Fibroblast of pulmonary artery (primary cell): ENCODE results near the gene PTPN13.
A peak's percentile ranks its signal among the peaks of the same experiment; 100 is the strongest.

Experiments used
- DNase-seq: peaks from one replicate; pipeline ENCODE4 v3.0.0-alpha.2; 2010; ENCODE audit warnings: low read depth
- H3K4me3 ChIP-seq: replicated peaks from 2 replicates; pipeline ENCODE4 v1.5.1; 2011; ENCODE audit warnings: low read depth, mild to moderate bottlenecking, control low read depth, low read length, moderate library complexity
- TF ChIP-seq, protein P1 (sequence below): IDR thresholded peaks from 2 replicates; pipeline ENCODE4 v1.5.1; 2011; ENCODE audit warnings: mild to moderate bottlenecking, control low read depth, low read length, inconsistent platforms; ENCODE audit errors: missing control alignments

The PTPN13 gene

GRCh38 chr4:86818211-86818610 is 224.1 kb downstream of the PTPN13 start:
- H3K4me3 ChIP-seq = no peak overlapping the region
- DNase-seq = peak; percentile 23
- TF ChIP-seq, protein P1, sequence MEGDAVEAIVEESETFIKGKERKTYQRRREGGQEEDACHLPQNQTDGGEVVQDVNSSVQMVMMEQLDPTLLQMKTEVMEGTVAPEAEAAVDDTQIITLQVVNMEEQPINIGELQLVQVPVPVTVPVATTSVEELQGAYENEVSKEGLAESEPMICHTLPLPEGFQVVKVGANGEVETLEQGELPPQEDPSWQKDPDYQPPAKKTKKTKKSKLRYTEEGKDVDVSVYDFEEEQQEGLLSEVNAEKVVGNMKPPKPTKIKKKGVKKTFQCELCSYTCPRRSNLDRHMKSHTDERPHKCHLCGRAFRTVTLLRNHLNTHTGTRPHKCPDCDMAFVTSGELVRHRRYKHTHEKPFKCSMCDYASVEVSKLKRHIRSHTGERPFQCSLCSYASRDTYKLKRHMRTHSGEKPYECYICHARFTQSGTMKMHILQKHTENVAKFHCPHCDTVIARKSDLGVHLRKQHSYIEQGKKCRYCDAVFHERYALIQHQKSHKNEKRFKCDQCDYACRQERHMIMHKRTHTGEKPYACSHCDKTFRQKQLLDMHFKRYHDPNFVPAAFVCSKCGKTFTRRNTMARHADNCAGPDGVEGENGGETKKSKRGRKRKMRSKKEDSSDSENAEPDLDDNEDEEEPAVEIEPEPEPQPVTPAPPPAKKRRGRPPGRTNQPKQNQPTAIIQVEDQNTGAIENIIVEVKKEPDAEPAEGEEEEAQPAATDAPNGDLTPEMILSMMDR = no peak

GRCh38 chr4:86818841-86819240 is 224.7 kb downstream of the PTPN13 start:
- no peak for DNase-seq
- H3K4me3 ChIP-seq = no peak overlapping the region
- TF ChIP-seq, protein P1 = no peak

- TF ChIP-seq, protein P1 = no peak
- DNase-seq = no peak
- no peak overlapping the region for H3K4me3 ChIP-seq
Observed at GRCh38 chr4:86819561-86819960, 225.4 kb downstream of the PTPN13 start.

DNA sequence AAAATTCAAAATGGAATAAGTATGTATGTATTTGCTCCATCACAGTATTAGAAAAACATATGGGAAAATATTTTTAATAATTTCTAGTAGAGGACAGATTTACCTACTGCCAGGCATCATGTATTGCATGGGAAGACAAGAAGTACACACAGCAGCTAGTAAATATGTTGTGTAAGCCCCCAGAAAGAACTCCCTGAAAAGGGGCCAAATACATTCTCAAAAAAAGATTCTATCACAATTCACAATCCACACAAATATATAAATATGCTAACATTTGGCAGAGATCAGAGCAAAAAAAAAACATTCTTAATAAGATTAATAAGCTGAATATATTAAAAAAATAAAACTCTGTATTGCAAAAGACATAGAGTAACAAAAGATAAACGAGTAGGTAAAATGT is 227.0 kb downstream of the PTPN13 start:
- no peak overlapping the region for H3K4me3 ChIP-seq
- DNase-seq = no peak
- TF ChIP-seq, protein P1 = no peak

DNA sequence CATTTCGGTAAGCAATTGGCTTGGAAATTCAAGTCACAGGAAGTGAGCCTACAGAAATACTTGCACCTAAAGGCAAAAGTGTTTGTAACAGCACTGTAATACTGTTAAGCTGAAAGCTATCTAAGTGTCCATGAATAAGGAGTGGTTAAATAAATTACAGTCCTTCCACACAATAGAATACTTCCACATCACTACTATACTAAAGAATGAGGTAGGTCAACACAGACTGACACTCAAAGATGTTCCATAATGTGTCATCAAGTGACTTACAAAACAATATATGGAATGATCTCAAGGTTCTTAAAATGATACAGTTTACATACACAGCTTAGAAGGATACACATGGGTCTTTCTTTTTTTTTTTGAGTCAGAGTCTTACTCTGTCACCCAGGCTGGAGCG is 228.0 kb downstream of the PTPN13 start:
- no peak overlapping the region for H3K4me3 ChIP-seq
- no peak for DNase-seq
- TF ChIP-seq, protein P1 = no peak

DNA sequence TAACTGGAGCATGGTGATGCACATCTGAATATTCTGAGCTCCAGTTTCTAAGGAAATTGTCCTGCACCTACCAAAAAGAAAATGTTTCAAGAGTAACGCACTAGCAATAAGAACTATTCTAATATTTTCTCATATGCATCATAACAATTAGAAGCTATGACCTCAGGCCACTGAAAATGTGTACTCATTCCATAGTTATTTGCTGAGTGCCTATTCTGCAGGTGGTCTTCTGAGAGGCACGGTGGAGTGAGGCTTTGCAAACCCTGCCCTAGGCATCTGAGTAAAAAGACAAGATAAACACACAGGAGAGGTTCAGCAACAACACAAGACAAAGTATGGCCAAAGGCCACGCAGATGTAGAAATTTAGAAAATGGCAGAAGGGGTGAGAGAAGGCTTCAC is 231.4 kb downstream of the PTPN13 start:
- TF ChIP-seq, protein P1 = no peak
- no peak for DNase-seq
- no peak overlapping the region for H3K4me3 ChIP-seq

DNA sequence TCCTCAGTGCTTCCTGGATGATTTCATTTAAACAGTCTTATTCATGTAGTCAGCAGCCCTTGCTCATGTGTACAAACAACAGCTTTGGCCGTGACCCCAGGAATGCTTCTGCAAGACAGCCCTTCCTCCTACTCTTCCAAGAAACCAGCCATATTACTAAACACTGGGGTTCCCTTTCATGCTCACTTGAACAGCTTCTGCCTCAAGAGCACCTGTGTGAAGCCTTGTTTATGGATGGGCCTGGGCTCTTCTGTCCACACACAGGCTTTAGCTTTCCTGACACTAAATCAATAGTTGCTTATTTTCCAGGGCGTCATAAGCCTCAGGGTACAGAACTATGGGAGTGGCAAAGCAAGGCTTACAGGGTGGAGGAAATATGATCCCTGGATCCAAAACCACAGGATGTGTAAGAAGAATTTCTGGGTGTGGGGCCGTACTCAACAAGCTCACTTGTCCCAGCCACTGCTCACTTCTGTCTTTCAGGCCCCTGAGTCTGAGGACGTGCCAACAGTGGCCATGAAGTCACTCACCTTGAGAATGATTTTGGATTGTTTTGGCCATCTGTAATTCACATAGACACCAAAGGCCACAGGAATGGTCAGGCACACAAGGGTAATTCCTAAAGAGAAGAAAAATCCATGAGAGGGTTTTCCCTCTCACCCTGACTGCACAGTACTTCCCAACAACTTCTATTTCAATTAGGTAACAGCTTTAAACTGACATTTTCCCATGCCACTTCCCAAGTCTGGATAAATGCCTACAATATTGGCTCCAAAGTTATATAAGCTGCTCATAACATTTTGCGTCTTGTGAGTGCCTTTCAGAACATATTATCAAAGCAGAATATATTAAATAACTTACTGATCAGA is 237.4 kb downstream of the PTPN13 start:
- peak; percentile 82 for DNase-seq
- no peak overlapping the region for H3K4me3 ChIP-seq
- TF ChIP-seq, protein P1 = no peak
